Measurements from ENCODE around the gene SLC6A11. TPM values are rescaled to one million over a fixed set of nuclear protein-coding genes. Genes with fewer than 3 reads are reported as not detected.

SLC6A11 gene
- total RNA-seq, 2 donors from 2014 or later, result not detected

DNA sequence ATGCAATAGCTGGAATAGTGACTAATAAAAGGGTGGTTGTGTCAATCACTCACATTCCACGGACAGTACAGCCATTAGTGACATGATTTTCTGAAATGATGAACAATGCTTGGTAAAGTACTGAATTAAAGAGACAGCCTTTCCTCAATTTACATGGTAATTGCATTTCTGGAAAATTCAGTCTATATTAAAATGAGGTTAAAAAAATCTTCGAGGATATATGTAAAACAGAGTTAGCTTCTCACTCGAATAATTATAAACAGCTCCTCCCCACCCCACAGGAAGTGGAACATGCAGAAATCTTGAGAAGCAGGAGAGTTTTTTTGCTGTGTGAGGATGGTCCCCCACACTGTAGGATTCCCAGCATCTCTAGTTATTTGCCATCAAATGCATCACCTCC is 42.1 kb downstream of the SLC6A11 start:
- H3K4me1 Mint-ChIP-seq (ENCODE audit: low read depth in 2 of 2), result no peaks in the 10 kb centered on the region
- no peak overlapping the region for H3K27ac Mint-ChIP-seq
- no peaks in the 10 kb centered on the region for H3K9me3 Mint-ChIP-seq
- H3K36me3 Mint-ChIP-seq, result no peaks in the 10 kb centered on the region
- H3K27me3 Mint-ChIP-seq, result peaks cover 25 to 39% of the 10 kb centered on the region in 2 donors
- ATAC-seq, result no peak
- no peak overlapping the region for H3K4me3 Mint-ChIP-seq
- no peak for DNase-seq (ENCODE audit: low spot score)

- no peak overlapping the region for H3K4me3 Mint-ChIP-seq
- no peak for DNase-seq (ENCODE audit: low spot score)
- no peaks in the 10 kb centered on the region for H3K4me1 Mint-ChIP-seq (ENCODE audit: low read depth in 2 of 2)
- peaks cover 4 to 24% of the 10 kb centered on the region in 2 donors for H3K27me3 Mint-ChIP-seq
- H3K9me3 Mint-ChIP-seq, result no peaks in the 10 kb centered on the region
- no peaks in the 10 kb centered on the region for H3K36me3 Mint-ChIP-seq
- no peak overlapping the region for H3K27ac Mint-ChIP-seq
- no peak for ATAC-seq
These were observed 51.4 kb downstream of the SLC6A11 start for GRCh38 chr3:10867384-10867783.

DNA sequence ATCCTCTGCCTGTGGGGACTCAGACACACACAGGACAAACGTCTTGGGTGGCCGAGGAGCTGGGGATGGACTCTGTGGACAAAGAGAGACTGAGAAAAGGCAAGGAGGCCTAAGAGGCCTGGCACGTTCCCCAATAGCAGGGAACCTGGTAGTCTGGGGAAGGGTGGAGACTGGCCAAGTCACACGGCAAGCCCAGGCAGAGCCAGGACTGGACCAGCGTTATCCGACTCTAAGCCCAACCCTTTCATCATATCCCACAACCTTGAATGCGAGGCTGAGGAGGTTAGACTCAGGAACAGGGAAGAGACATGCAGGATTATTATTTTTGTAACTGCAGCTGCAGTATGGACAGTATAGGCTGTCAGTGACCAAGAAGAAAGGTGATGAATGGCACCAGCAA is 53.4 kb downstream of the SLC6A11 start:
- Mint-ChIP-seq H3K9me3 (no peaks in the 10 kb centered on the region), H3K36me3 (no peaks in the 10 kb centered on the region), H3K4me3 (no peak overlapping the region), H3K27me3 (peaks cover 8 to 23% of the 10 kb centered on the region in 2 donors), H3K27ac (no peak overlapping the region), H3K4me1 (ENCODE audit: low read depth in 2 of 2) (no peaks in the 10 kb centered on the region)
- ATAC-seq (no peak), DNase-seq (ENCODE audit: low spot score) (no peak)

DNA sequence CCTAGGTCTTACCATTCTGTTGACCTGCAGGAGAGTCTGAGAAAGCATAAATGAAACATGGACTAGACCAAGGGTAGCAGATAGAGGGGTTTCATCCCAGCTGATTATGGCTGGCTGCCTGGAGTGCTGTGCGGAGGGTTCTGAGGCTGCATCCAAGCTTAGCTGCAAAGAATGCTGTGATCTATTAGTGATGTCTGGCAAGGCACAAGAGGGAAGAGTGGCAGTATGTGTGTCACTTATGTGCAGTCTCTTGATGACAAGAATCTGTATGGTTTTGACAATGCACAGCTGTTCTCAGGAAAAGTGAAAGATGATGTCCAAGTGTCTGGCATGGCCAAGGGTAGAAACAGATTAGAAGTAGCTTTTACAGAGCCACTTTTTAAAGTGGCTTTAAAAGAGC is 54.3 kb downstream of the SLC6A11 start:
- H3K9me3 Mint-ChIP-seq, result no peaks in the 10 kb centered on the region

GRCh38 chr3:10873415-10873814 is 57.4 kb downstream of the SLC6A11 start:
- DNase-seq (ENCODE audit: low spot score), result no peak
- Mint-ChIP-seq H3K4me3 (no peak overlapping the region), H3K36me3 (no peaks in the 10 kb centered on the region), H3K27ac (no peak overlapping the region), H3K4me1 (ENCODE audit: low read depth in 2 of 2) (no peaks in the 10 kb centered on the region), H3K9me3 (no peaks in the 10 kb centered on the region), H3K27me3 (peaks cover 9 to 31% of the 10 kb centered on the region in 2 donors)
- peak in 1 of 2 donors; percentile 31 for ATAC-seq

More for the DNA sequence above, 54.3 kb downstream of the SLC6A11 start:
- Mint-ChIP-seq H3K36me3 (no peaks in the 10 kb centered on the region), H3K27ac (no peak overlapping the region), H3K4me3 (no peak overlapping the region), H3K27me3 (peaks cover 8 to 24% of the 10 kb centered on the region in 2 donors), H3K4me1 (ENCODE audit: low read depth in 2 of 2) (no peaks in the 10 kb centered on the region)
- ATAC-seq, result no peak
- DNase-seq (ENCODE audit: low spot score), result no peak

DNA sequence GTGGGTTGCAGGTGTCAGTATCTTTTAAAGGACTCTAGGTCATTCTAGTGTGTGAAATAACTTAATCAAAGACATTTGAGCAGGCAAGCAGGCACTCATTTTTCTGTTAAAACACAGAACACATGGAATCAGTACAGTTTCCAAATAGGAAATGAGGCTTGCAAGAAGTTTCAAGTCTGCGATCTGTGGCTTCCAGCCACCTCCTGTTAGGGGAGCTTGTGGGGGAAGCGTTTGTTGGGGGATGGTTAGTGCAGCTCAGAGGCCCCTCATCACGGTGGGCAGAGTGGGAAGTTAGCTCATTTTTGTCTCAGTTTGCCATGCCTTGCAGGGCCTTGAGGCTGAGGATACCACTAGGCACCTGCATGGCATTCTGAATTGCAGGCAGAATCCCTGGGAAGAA is 59.9 kb downstream of the SLC6A11 start:
- Mint-ChIP-seq H3K36me3 (no peaks in the 10 kb centered on the region), H3K4me1 (ENCODE audit: low read depth in 2 of 2) (no peaks in the 10 kb centered on the region), H3K27ac (no peak overlapping the region), H3K9me3 (no peaks in the 10 kb centered on the region), H3K27me3 (peaks cover 9 to 32% of the 10 kb centered on the region in 2 donors), H3K4me3 (no peak overlapping the region)
- ATAC-seq (no peak), DNase-seq (ENCODE audit: low spot score) (no peak)

- H3K27me3 Mint-ChIP-seq, result peaks cover 9 to 27% of the 10 kb centered on the region in 2 donors
- DNase-seq (ENCODE audit: low spot score) (no peak), ATAC-seq (no peak)
- H3K27ac Mint-ChIP-seq, result no peak overlapping the region
- H3K36me3 Mint-ChIP-seq, result no peaks in the 10 kb centered on the region
- no peak overlapping the region for H3K4me3 Mint-ChIP-seq
- no peaks in the 10 kb centered on the region for H3K9me3 Mint-ChIP-seq
- no peaks in the 10 kb centered on the region for H3K4me1 Mint-ChIP-seq (ENCODE audit: low read depth in 2 of 2)
These were observed 60.6 kb downstream of the SLC6A11 start for GRCh38 chr3:10876661-10877060.

- H3K4me3 Mint-ChIP-seq, result no peak overlapping the region
- no peaks in the 10 kb centered on the region for H3K36me3 Mint-ChIP-seq
- no peaks in the 10 kb centered on the region for H3K9me3 Mint-ChIP-seq
- no peak overlapping the region for H3K27ac Mint-ChIP-seq
- no peaks in the 10 kb centered on the region for H3K4me1 Mint-ChIP-seq (ENCODE audit: low read depth in 2 of 2)
- DNase-seq (ENCODE audit: low spot score) (no peak), ATAC-seq (no peak)
- H3K27me3 Mint-ChIP-seq, result peaks cover 0 to 15% of the 10 kb centered on the region in 2 donors
These were observed 66.8 kb downstream of the SLC6A11 start for GRCh38 chr3:10882851-10883250.

DNA sequence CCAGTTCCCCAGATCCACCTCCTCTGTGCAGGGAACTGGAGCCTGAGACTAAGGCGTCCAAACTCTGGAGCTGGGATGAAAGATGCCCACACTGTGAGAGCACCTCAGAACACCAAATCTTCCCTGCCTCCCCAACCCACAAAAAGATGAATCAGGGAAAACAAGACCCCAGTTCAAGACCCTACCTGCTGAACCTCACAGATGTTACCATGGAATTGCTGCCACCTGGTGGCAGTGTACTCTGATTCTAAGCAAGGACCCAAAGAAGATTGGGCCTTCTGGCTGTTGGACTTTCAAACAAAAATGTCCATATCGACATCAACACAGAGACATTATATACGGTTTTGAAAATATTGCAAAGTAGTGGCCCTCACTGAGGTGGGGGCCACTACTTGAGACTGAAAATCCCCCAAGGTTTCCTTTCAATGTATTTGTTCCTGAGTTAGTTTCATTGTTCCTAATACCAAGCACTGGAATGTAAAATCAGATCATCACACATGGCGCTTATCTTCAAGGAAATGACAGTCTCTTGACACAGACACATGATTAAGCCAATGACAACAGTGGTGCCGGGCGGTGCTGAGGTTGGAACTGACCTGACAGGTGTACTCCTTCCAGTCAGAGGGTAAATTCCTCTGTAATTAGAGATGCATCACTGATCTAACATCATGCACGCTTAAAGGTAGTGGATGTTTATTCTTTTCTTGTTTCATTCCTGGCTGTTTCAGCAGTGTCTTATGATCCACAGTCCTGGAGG is 67.6 kb downstream of the SLC6A11 start:
- H3K4me3 Mint-ChIP-seq, result no peak overlapping the region
- ATAC-seq (no peak), DNase-seq (ENCODE audit: low spot score) (no peak)
- H3K27ac Mint-ChIP-seq, result no peak overlapping the region
- H3K36me3 Mint-ChIP-seq, result no peaks in the 10 kb centered on the region
- H3K27me3 Mint-ChIP-seq, result peaks cover 3 to 9% of the 10 kb centered on the region in 2 donors
- H3K9me3 Mint-ChIP-seq, result no peaks in the 10 kb centered on the region
- H3K4me1 Mint-ChIP-seq (ENCODE audit: low read depth in 2 of 2), result no peaks in the 10 kb centered on the region

DNA sequence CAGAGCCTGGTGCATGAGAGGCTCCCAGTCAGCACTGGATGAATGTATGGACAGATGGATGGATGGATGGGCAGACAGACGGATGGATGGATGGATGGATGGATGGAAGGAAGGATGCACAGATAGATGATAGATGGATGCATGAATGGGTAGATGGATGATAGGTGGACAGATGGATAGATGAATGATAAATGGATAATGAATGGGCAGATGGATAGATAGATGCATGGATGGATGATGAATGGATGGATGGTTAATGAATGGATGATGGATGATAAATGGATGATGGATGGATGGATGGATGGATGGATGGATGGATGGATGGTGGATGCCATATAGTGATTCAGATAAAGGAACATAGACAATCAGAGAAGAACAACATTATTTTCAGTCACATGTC is 71.0 kb downstream of the SLC6A11 start:
- ATAC-seq, result no peak
- H3K27me3 Mint-ChIP-seq, result peaks cover 3 to 9% of the 10 kb centered on the region in 2 donors
- no peak for DNase-seq (ENCODE audit: low spot score)
- no peak overlapping the region for H3K27ac Mint-ChIP-seq
- no peaks in the 10 kb centered on the region for H3K36me3 Mint-ChIP-seq
- H3K4me1 Mint-ChIP-seq (ENCODE audit: low read depth in 2 of 2), result no peaks in the 10 kb centered on the region
- no peak overlapping the region for H3K4me3 Mint-ChIP-seq
- peaks cover 4% of the 10 kb centered on the region for H3K9me3 Mint-ChIP-seq

DNA sequence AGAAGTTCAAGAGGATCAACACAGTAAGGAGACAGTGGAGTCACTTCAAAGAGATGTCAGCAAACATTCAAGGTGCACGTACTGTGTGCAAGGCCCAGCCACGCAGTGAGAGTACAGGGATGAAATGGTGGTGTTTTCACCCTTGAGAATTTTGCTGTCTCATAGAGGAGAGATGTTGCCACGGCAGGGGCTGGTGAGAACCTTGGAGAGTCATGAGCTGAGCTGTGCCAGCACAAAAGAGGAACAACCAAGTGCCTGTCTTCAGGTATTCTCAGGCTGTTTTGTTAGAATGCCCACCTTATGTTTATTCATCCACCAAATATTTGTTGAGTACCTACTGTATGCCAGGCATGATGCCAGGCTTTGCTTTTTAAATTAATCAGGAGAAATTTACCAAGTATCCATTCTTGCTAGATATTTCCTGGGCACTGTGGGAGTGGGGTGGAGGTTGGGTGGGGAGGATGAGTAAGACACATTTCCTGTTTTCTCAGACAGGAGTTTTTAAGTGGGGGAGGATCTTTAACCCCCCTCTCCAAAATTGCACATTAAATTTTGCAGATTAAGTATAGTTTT is 72.6 kb downstream of the SLC6A11 start:
- H3K27me3 Mint-ChIP-seq, result peaks cover 3 to 9% of the 10 kb centered on the region in 2 donors
- H3K27ac Mint-ChIP-seq, result no peak overlapping the region
- no peaks in the 10 kb centered on the region for H3K4me1 Mint-ChIP-seq (ENCODE audit: low read depth in 2 of 2)
- peaks cover 4% of the 10 kb centered on the region for H3K9me3 Mint-ChIP-seq
- DNase-seq (ENCODE audit: low spot score) (no peak), ATAC-seq (no peak)
- H3K4me3 Mint-ChIP-seq, result no peak overlapping the region
- no peaks in the 10 kb centered on the region for H3K36me3 Mint-ChIP-seq

DNA sequence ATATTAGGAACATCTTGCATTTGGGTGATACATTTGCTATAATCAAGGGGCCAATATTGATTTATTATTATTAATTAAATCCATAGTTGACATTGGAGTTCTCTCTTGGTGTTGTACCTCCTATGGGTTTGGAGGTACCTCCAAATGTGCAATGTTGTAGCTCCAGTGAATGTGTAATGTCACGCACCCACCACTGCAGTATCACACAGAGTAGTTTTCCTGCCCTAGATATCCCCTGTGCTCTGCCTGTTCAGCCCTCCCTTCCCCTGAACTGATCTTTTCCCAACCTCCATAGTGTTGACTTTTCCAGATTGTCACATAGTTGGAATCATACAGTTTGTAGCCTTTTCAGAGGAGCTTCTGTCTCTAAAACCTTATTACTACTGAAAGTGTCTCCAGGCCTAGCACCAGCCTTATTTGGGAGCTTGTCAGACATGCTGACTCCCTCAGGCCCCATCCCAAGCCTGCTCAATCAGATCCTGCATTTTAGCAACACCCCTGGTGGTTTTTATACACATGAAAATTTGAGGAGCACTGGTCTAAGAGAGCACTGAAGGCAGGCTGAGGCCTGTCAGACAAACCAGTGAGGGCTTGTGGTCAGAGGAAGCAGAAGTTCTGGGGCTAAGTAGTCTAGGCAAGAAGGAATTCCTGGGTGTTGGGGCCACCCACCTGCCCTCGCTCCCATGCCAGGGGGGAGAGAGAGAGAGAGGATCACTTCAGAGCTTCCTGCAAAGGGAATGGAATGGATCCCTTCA is 73.4 kb downstream of the SLC6A11 start:
- H3K9me3 Mint-ChIP-seq, result peaks cover 4% of the 10 kb centered on the region
- H3K4me1 Mint-ChIP-seq (ENCODE audit: low read depth in 2 of 2), result no peaks in the 10 kb centered on the region
- H3K27ac Mint-ChIP-seq, result no peak overlapping the region
- no peak for ATAC-seq
- no peak overlapping the region for H3K4me3 Mint-ChIP-seq
- H3K36me3 Mint-ChIP-seq, result no peaks in the 10 kb centered on the region
- H3K27me3 Mint-ChIP-seq, result peaks cover 3 to 15% of the 10 kb centered on the region in 2 donors
- no peak for DNase-seq (ENCODE audit: low spot score)

GRCh38 chr3:10890665-10891064 is 74.6 kb downstream of the SLC6A11 start:
- H3K36me3 Mint-ChIP-seq, result no peaks in the 10 kb centered on the region
- no peak for DNase-seq (ENCODE audit: low spot score)
- peaks cover 3 to 16% of the 10 kb centered on the region in 2 donors for H3K27me3 Mint-ChIP-seq
- peaks cover 4% of the 10 kb centered on the region for H3K9me3 Mint-ChIP-seq
- H3K27ac Mint-ChIP-seq, result no peak overlapping the region
- ATAC-seq, result no peak
- H3K4me3 Mint-ChIP-seq, result no peak overlapping the region
- H3K4me1 Mint-ChIP-seq (ENCODE audit: low read depth in 2 of 2), result no peaks in the 10 kb centered on the region

GRCh38 chr3:10892622-10893021 is 76.6 kb downstream of the SLC6A11 start:
- peaks cover 5 to 7% of the 10 kb centered on the region in 2 donors for H3K27me3 Mint-ChIP-seq
- no peaks in the 10 kb centered on the region for H3K36me3 Mint-ChIP-seq
- no peak for ATAC-seq
- DNase-seq (ENCODE audit: low spot score), result no peak
- H3K4me3 Mint-ChIP-seq, result no peak overlapping the region
- peaks cover 4% of the 10 kb centered on the region for H3K9me3 Mint-ChIP-seq
- H3K4me1 Mint-ChIP-seq (ENCODE audit: low read depth in 2 of 2), result no peaks in the 10 kb centered on the region
- no peak overlapping the region for H3K27ac Mint-ChIP-seq

Data from natural killer cell treated with Interleukin-12 subunit alpha and Interleukin-12 subunit beta and Interleukin-15 and Interleukin-18, amount 100 ng/mL, for 72 hours (primary cell).